ENCODE results near the gene RASSF7. TPM values are rescaled to one million over a fixed set of nuclear protein-coding genes. Genes with fewer than 3 reads are reported as not detected.

RASSF7 gene
- total and polyA plus RNA-seq, 7 experiments from 2014 or later, result 20.0 to 45.4 (median 35.5) TPM

DNA sequence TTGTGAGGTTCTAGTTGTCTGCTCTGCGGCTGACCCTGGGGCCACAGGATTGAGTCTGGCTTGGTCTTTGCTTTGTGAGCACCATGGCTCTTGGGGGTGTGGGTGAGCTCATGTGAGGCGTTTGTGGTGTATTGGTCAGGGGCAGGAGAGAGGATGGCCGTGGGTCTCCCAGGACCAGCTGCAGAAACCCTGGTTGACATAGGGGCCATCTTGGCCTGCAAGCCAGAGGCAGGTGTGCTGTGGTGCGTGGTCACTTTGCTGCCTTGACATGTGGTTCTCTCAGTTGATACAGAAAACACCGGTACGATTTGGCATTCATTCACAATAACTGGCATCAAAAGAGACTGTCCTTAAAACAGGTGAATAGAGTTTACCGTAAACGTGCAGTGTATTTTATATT, 26.8 kb downstream of the RASSF7 start:
- ATAC-seq, result no peak
- Mint-ChIP-seq H3K9me3 (no peaks in the 10 kb centered on the region), H3K27me3 (no peaks in the 10 kb centered on the region), H3K36me3 (peaks cover 9 to 34% (median 15%) of the 10 kb centered on the region in 5 donors), H3K4me1 (peaks cover 9 to 38% (median 29%) of the 10 kb centered on the region in 7 donors), H3K27ac (peak overlapping the region; percentile 95 to 100 (median 99)), H3K4me3 (peak overlapping the region; percentile 4 to 90 (median 70))
- no peaks in the 10 kb centered on the region for H3K27me3 ChIP-seq (ENCODE audit: control insufficient read depth in 2 of 2, insufficient read depth in 2 of 2, low read length in 2 of 2)
- ChIA-PET POLR2A (interaction anchor here (0.9 to 1.7 kb wide), 5 partner anchors 9 to 198 kb away, joined by 3 to 8 read pairs (median 4); partner anchors contain the start of gene PHRF1), CTCF (interaction anchor here (2.4 kb wide), 1 partner anchor 135 kb away, joined by 9 read pairs; no protein-coding TSS in a partner anchor)
- H3K4me1 ChIP-seq (ENCODE audit: control insufficient read depth in 2 of 2, insufficient read depth in 2 of 2, low read length in 2 of 2), result peaks cover 10 to 12% of the 10 kb centered on the region in 2 donors
- intact Hi-C loops (cut with micrococcal nuclease), result no loop called here
- peaks cover 14 to 68% (median 20%) of the 10 kb centered on the region in 3 experiments for H3K36me3 ChIP-seq (ENCODE audit: control insufficient read depth in 2 of 3, insufficient read depth in 3 of 3, low read length in 3 of 3)
- no peak for DNase-seq
- H3K4me3 ChIP-seq (ENCODE audit: low read length), result no peak overlapping the region
- peak overlapping the region; percentile 65 for H3K27ac ChIP-seq (ENCODE audit: low read depth, low read length)
- H3K9me3 ChIP-seq (ENCODE audit: control insufficient read depth in 2 of 3, low read length in 3 of 3), result no peaks in the 10 kb centered on the region

DNA sequence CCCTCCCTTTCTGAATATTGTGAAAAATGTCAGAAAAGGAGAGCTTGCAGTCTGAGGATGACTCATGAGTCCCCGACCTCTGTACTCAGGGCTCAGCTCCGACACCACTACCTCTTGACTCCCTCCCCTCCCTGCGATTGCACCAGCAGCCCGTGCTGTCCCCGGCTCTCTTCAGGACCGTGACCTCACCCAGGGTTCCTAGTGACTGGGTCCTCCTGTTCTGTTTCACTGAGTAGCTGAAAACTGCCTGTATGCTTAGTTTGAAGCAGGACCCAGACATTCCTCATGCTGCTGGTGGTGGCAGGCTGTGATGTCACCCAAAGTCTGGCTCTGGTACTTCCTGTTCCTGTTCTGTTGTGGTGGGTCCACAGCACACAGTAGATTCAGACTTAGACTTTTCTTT, 27.2 kb downstream of the RASSF7 start:
- POLR2A ChIA-PET, result interaction anchor here (0.7 to 1.7 kb wide), 6 partner anchors 10 to 1894 kb away, joined by 3 to 8 read pairs (median 4); partner anchors contain the start of gene PHRF1
- ATAC-seq (peak; percentile 93), DNase-seq (peak; percentile 34 to 91 (median 78))
- H3K36me3 Mint-ChIP-seq, result peaks cover 9 to 36% (median 15%) of the 10 kb centered on the region in 5 donors
- Histone ChIP-seq H3K4me3 (ENCODE audit: low read length) (peak overlapping the region; percentile 16), H3K9me3 (ENCODE audit: control insufficient read depth in 2 of 3, low read length in 3 of 3) (no peaks in the 10 kb centered on the region), H3K27me3 (ENCODE audit: control insufficient read depth in 2 of 2, insufficient read depth in 2 of 2, low read length in 2 of 2) (no peaks in the 10 kb centered on the region), H3K36me3 (ENCODE audit: control insufficient read depth in 2 of 3, insufficient read depth in 3 of 3, low read length in 3 of 3) (peaks cover 14 to 69% (median 20%) of the 10 kb centered on the region in 3 experiments), H3K27ac (ENCODE audit: low read depth, low read length) (peak overlapping the region; percentile 65), H3K4me1 (ENCODE audit: control insufficient read depth in 2 of 2, insufficient read depth in 2 of 2, low read length in 2 of 2) (peaks cover 10 to 12% of the 10 kb centered on the region in 2 donors)
- H3K27ac Mint-ChIP-seq, result peak overlapping the region; percentile 95 to 100 (median 99)
- H3K4me3 Mint-ChIP-seq, result peak overlapping the region; percentile 63 to 90 (median 76)
- intact Hi-C loops (cut with micrococcal nuclease), result loop anchor here (1.0 kb wide), 3 partner anchors 12 to 33 kb away; partner anchors contain the start of genes PHRF1 (in 2 of the 2) and IRF7 (in 1 of the 2)
- CTCF ChIA-PET, result interaction anchor here (0.7 to 2.4 kb wide), 3 partner anchors 12 to 134 kb away, joined by 3 to 9 read pairs (median 3); no protein-coding TSS in a partner anchor
- no peaks in the 10 kb centered on the region for H3K27me3 Mint-ChIP-seq
- H3K9me3 Mint-ChIP-seq, result no peaks in the 10 kb centered on the region
- H3K4me1 Mint-ChIP-seq, result peaks cover 9 to 38% (median 29%) of the 10 kb centered on the region in 7 donors

DNA sequence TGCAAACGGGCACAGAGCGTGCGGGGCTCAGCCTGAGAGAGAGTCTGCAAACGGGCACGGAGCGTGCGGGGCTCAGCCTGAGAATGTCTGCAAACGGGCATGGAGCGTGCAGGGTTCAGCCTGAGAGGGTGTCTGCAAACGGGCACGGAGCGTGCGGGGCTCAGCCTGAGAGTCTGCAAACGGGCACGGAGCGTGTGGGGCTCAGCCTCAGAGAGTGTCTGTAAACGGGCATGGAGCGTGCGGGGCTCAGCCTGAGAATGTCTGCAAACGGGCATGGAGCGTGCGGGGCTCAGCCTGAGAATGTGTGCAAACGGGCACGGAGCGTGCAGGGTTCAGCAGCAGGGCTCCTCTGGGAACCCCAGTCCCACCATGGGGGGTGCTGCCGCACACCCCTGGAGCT, 29.0 kb downstream of the RASSF7 start:
- peak overlapping the region in 2 of 10 donors; percentile 5 to 13 for H3K4me3 Mint-ChIP-seq

DNA sequence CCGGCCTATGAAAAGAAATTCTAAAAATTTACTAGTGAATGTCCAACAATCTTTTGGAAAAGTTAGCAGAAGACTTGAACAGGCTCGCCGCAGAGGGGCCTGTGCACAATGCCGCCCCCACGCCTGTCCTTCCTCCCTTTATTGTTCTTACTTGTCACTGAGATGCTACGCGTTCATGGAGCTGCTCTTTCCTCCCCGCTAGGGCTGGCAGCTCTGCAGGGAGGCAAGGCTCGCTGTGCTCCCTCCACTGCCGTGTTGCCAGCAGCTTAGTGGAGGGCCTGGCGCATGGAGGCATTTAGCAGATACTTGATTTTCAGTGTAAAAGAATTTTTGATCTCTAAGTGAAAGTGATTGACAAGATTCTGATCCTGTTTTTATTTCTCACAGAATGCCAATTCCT, 30.2 kb downstream of the RASSF7 start:
- H3K27me3 Mint-ChIP-seq, result no peaks in the 10 kb centered on the region
- H3K27ac Mint-ChIP-seq, result peak overlapping the region in 1 of 9 donors; percentile 2
- H3K4me1 ChIP-seq (ENCODE audit: control insufficient read depth in 2 of 2, insufficient read depth in 2 of 2, low read length in 2 of 2), result peaks cover 12 to 14% of the 10 kb centered on the region in 2 donors
- H3K4me1 Mint-ChIP-seq, result peaks cover 9 to 38% (median 29%) of the 10 kb centered on the region in 7 donors
- ATAC-seq, result no peak
- no peak overlapping the region for H3K4me3 Mint-ChIP-seq
- DNase-seq, result no peak
- H3K36me3 ChIP-seq (ENCODE audit: control insufficient read depth in 2 of 3, insufficient read depth in 3 of 3, low read length in 3 of 3), result peaks cover 11 to 81% (median 21%) of the 10 kb centered on the region in 3 experiments
- ChIA-PET CTCF (interaction anchor here (0.6 kb wide), 1 partner anchor 123 kb away, joined by 3 read pairs; no protein-coding TSS in a partner anchor), POLR2A (interaction anchor here (0.6 kb wide), 1 partner anchor 79 kb away, joined by 3 read pairs; no protein-coding TSS in a partner anchor)
- H3K9me3 Mint-ChIP-seq, result peaks cover 0 to 1% (median 0%) of the 10 kb centered on the region in 11 donors
- no peak overlapping the region for H3K27ac ChIP-seq (ENCODE audit: low read depth, low read length)
- no peak overlapping the region for H3K4me3 ChIP-seq (ENCODE audit: low read length)
- H3K27me3 ChIP-seq (ENCODE audit: control insufficient read depth in 2 of 2, insufficient read depth in 2 of 2, low read length in 2 of 2), result no peaks in the 10 kb centered on the region
- H3K36me3 Mint-ChIP-seq, result peaks cover 9 to 42% (median 19%) of the 10 kb centered on the region in 5 donors
- no peaks in the 10 kb centered on the region for H3K9me3 ChIP-seq (ENCODE audit: control insufficient read depth in 2 of 3, low read length in 3 of 3)
- intact Hi-C loops (cut with micrococcal nuclease), result no loop called here

More for the DNA sequence above, 29.0 kb downstream of the RASSF7 start:
- POLR2A ChIA-PET, result interaction anchor here (1.1 kb wide), 1 partner anchor 14 kb away, joined by 5 read pairs; the partner anchor contains the start of gene PHRF1
- Histone ChIP-seq H3K36me3 (ENCODE audit: control insufficient read depth in 2 of 3, insufficient read depth in 3 of 3, low read length in 3 of 3) (peaks cover 11 to 69% (median 21%) of the 10 kb centered on the region in 3 experiments), H3K4me3 (ENCODE audit: low read length) (no peak overlapping the region), H3K27ac (ENCODE audit: low read depth, low read length) (no peak overlapping the region), H3K4me1 (ENCODE audit: control insufficient read depth in 2 of 2, insufficient read depth in 2 of 2, low read length in 2 of 2) (peaks cover 10 to 12% of the 10 kb centered on the region in 2 donors), H3K9me3 (ENCODE audit: control insufficient read depth in 2 of 3, low read length in 3 of 3) (no peaks in the 10 kb centered on the region), H3K27me3 (ENCODE audit: control insufficient read depth in 2 of 2, insufficient read depth in 2 of 2, low read length in 2 of 2) (no peaks in the 10 kb centered on the region)
- H3K36me3 Mint-ChIP-seq, result peaks cover 9 to 39% (median 19%) of the 10 kb centered on the region in 5 donors
- H3K27ac Mint-ChIP-seq, result peak overlapping the region in 5 of 9 donors; percentile 42 to 99 (median 82)
- no peak for DNase-seq
- peaks cover 0 to 1% (median 0%) of the 10 kb centered on the region in 11 donors for H3K9me3 Mint-ChIP-seq
- H3K27me3 Mint-ChIP-seq, result no peaks in the 10 kb centered on the region
- H3K4me1 Mint-ChIP-seq, result peaks cover 9 to 38% (median 29%) of the 10 kb centered on the region in 7 donors
- CTCF ChIA-PET, result interaction anchor here (0.7 to 2.4 kb wide), 2 partner anchors 133 to 331 kb away, joined by 3 to 9 read pairs; no protein-coding TSS in a partner anchor
- intact Hi-C loops (cut with micrococcal nuclease), result no loop called here
- no peak for ATAC-seq

DNA sequence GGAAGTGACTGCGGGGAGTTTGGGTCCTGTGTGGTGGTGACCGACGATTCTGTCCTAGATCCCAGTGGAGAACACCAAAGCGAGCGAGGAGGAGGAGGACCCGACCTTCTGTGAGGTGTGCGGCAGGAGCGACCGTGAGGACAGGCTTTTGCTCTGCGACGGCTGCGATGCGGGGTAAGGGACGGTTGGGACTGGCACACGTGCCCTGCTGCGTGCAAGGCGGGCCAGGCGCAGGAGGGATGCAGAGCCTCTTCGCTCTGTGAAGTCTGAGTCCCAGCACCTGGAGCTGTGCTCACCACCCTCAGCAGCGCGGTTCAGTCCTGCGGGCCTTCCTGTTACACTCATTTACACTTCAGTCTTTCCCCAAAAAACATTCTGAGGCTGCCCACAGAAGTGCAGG, 31.7 kb downstream of the RASSF7 start:
- Mint-ChIP-seq H3K4me3 (no peak overlapping the region), H3K4me1 (peaks cover 8 to 30% (median 16%) of the 10 kb centered on the region in 7 donors), H3K27ac (peak overlapping the region in 2 of 9 donors; percentile 1 to 51), H3K27me3 (no peaks in the 10 kb centered on the region), H3K9me3 (peaks cover 0 to 3% (median 0%) of the 10 kb centered on the region in 11 donors), H3K36me3 (peaks cover 9 to 42% (median 20%) of the 10 kb centered on the region in 5 donors)
- intact Hi-C loops (cut with micrococcal nuclease), result no loop called here
- no peaks in the 10 kb centered on the region for H3K9me3 ChIP-seq (ENCODE audit: control insufficient read depth in 2 of 3, low read length in 3 of 3)
- no peak overlapping the region for H3K27ac ChIP-seq (ENCODE audit: low read depth, low read length)
- H3K27me3 ChIP-seq (ENCODE audit: control insufficient read depth in 2 of 2, insufficient read depth in 2 of 2, low read length in 2 of 2), result no peaks in the 10 kb centered on the region
- POLR2A ChIA-PET, result no interaction called here
- no peak overlapping the region for H3K4me3 ChIP-seq (ENCODE audit: low read length)
- peaks cover 9% of the 10 kb centered on the region in 2 donors for H3K4me1 ChIP-seq (ENCODE audit: control insufficient read depth in 2 of 2, insufficient read depth in 2 of 2, low read length in 2 of 2)
- CTCF ChIA-PET, result no interaction called here
- H3K36me3 ChIP-seq (ENCODE audit: control insufficient read depth in 2 of 3, insufficient read depth in 3 of 3, low read length in 3 of 3), result peaks cover 15 to 81% (median 17%) of the 10 kb centered on the region in 3 experiments
- DNase-seq, result no peak
- ATAC-seq, result no peak

DNA sequence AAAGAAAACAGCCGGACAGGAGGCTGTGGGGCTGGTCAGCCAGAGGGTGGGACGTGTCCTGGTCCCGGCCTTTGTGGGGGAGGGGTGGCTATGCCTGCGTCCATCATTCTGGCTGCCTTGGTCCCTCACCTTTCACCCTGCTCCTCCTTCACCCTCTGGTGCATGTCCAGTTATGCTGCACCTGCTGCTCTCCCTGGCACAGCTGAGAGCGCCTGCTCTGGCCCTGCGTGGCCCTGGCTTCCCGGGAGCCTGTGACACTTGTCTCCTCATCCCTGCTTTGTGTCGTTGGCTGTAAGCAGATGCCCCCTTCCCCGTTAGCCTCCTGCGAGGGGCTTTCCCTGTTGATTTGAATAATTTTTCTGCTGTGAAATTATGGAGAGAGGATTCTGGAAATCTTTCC, 32.1 kb downstream of the RASSF7 start:
- H3K4me1 ChIP-seq (ENCODE audit: control insufficient read depth in 2 of 2, insufficient read depth in 2 of 2, low read length in 2 of 2), result peaks cover 5% of the 10 kb centered on the region in 2 donors
- POLR2A ChIA-PET, result no interaction called here
- peaks cover 11 to 85% (median 20%) of the 10 kb centered on the region in 3 experiments for H3K36me3 ChIP-seq (ENCODE audit: control insufficient read depth in 2 of 3, insufficient read depth in 3 of 3, low read length in 3 of 3)
- DNase-seq (no peak), ATAC-seq (no peak)
- no peak overlapping the region for H3K4me3 ChIP-seq (ENCODE audit: low read length)
- Mint-ChIP-seq H3K27ac (no peak overlapping the region), H3K4me3 (no peak overlapping the region), H3K27me3 (no peaks in the 10 kb centered on the region), H3K9me3 (peaks cover 0 to 3% (median 0%) of the 10 kb centered on the region in 11 donors), H3K36me3 (peaks cover 9 to 41% (median 20%) of the 10 kb centered on the region in 5 donors), H3K4me1 (peaks cover 4 to 26% (median 12%) of the 10 kb centered on the region in 7 donors)
- H3K9me3 ChIP-seq (ENCODE audit: control insufficient read depth in 2 of 3, low read length in 3 of 3), result no peaks in the 10 kb centered on the region
- intact Hi-C loops (cut with micrococcal nuclease), result no loop called here
- no peak overlapping the region for H3K27ac ChIP-seq (ENCODE audit: low read depth, low read length)
- H3K27me3 ChIP-seq (ENCODE audit: control insufficient read depth in 2 of 2, insufficient read depth in 2 of 2, low read length in 2 of 2), result no peaks in the 10 kb centered on the region
- CTCF ChIA-PET, result no interaction called here

Data from naive thymus-derived CD4-positive, alpha-beta T cell (primary cell).